IMR-90 (cell line): ENCODE data around the gene PPP1R3F. TPM values are rescaled to one million over a fixed set of nuclear protein-coding genes. Genes with fewer than 3 reads are reported as not detected.

Experiments used
- ATAC-seq: fragments of 200-7000 bp; cut with Tn5 transposase; 2 replicates; pipeline ENCODE4 v1.9.1; 2020; ENCODE audit warnings: low read depth, mild to moderate bottlenecking, moderate library complexity
- BruUV-seq: library from RNA; stranded (reverse); fragments of 400-500 nt; replicated peaks from 2 replicates; lab custom pipeline; 2021; lab: Mats Ljungman, UMichigan
- CTCF ChIA-PET: fragments of 300-600 bp; formaldehyde crosslinking; extraction: SDS; loops from one replicate; lab custom pipeline; 2021; ENCODE audit warnings: antibody characterized with exemption; lab: Yijun Ruan, JAX
- POLR2A ChIA-PET: fragments of 300-600 bp; sonication (Branson Sonifier 250); formaldehyde crosslinking; loops from one replicate; lab custom pipeline; 2022; ENCODE audit warnings: antibody characterized with exemption; ENCODE audit not compliant: unreplicated experiment; lab: Charles Lee
- DNase-seq: peaks from one replicate; pipeline ENCODE4 v3.0.0; 2013
- H2AFZ ChIP-seq: replicated peaks from 2 replicates; pipeline ENCODE3; 2013; ENCODE audit warnings: low read length, mild to moderate bottlenecking; ENCODE audit not compliant: poor library complexity
- H2AK5ac ChIP-seq: 2 replicates; pipeline ENCODE4 v1.6.1; 2013; ENCODE audit warnings: low read depth, low read length, inconsistent platforms
- H2AK9ac ChIP-seq: replicated peaks from 2 replicates; pipeline ENCODE3; 2013; ENCODE audit warnings: mild to moderate bottlenecking, low read depth, low read length, moderate library complexity; ENCODE audit not compliant: poor library complexity
- H2BK120ac ChIP-seq: 2 replicates; pipeline ENCODE4 v1.6.1; 2013; ENCODE audit warnings: low read depth, low read length, inconsistent platforms
- H2BK15ac ChIP-seq: 3 replicates; pipeline ENCODE4 v1.6.1; 2013; ENCODE audit warnings: low read depth, low read length, inconsistent platforms
- H2BK20ac ChIP-seq: 2 replicates; pipeline ENCODE4 v1.6.1; 2013; ENCODE audit warnings: low read depth, mild to moderate bottlenecking, inconsistent platforms, low read length, moderate library complexity
- H2BK5ac ChIP-seq: 2 replicates; pipeline ENCODE4 v1.6.1; 2013; ENCODE audit warnings: mild to moderate bottlenecking, low read depth, low read length, inconsistent platforms; ENCODE audit not compliant: poor library complexity, severe bottlenecking
- H3K14ac ChIP-seq: replicated peaks from 2 replicates; pipeline ENCODE4 v1.6.1; 2013; ENCODE audit warnings: low read depth, low read length, inconsistent platforms
- H3K18ac ChIP-seq: 2 replicates; pipeline ENCODE4 v1.6.1; 2013; ENCODE audit warnings: low read depth, low read length, control low read depth
- H3K23ac ChIP-seq: 2 replicates; pipeline ENCODE4 v1.6.1; 2013; ENCODE audit warnings: low read depth, low read length, inconsistent platforms
- H3K27ac ChIP-seq: 2 replicates; pipeline ENCODE4 v1.5.1; 2013; ENCODE audit warnings: mild to moderate bottlenecking, control low read depth, low read length; ENCODE audit not compliant: insufficient read depth
- H3K27me3 ChIP-seq: 2 replicates; pipeline ENCODE4 v1.6.1; 2013; ENCODE audit warnings: low read length; ENCODE audit not compliant: control insufficient read depth, insufficient read depth
- H3K36me3 ChIP-seq: 2 replicates; pipeline ENCODE4 v1.6.1; 2013; ENCODE audit warnings: low read length, mixed read lengths; ENCODE audit not compliant: control insufficient read depth, insufficient read depth
- H3K4ac ChIP-seq: 2 replicates; pipeline ENCODE4 v1.6.1; 2013; ENCODE audit warnings: low read depth, low read length, inconsistent platforms
- H3K4me1 ChIP-seq: 2 replicates; pipeline ENCODE4 v1.6.1; 2013; ENCODE audit warnings: low read length, mixed read lengths; ENCODE audit not compliant: control insufficient read depth, insufficient read depth
- H3K4me2 ChIP-seq: 2 replicates; pipeline ENCODE4 v1.6.1; 2013; ENCODE audit warnings: low read depth, mild to moderate bottlenecking, control low read depth, low read length, moderate library complexity
- H3K4me3 ChIP-seq: 2 replicates; pipeline ENCODE4 v1.5.1; 2013; ENCODE audit warnings: low read depth, mild to moderate bottlenecking, control low read depth, low read length, moderate library complexity; ENCODE audit not compliant: insufficient read depth
- H3K56ac ChIP-seq: 2 replicates; pipeline ENCODE4 v1.6.1; 2013; ENCODE audit warnings: low read length, inconsistent platforms; ENCODE audit not compliant: insufficient read depth; ENCODE audit errors: extremely low read depth
- H3K79me1 ChIP-seq, 2 experiments: 2 replicates each; pipeline ENCODE4 v1.6.1; 2013; ENCODE audit warnings: low read length in 2 of 2, inconsistent platforms in 1 of 2, low read depth in 1 of 2
- H3K9ac ChIP-seq: 2 replicates; pipeline ENCODE4 v1.6.1; 2013; ENCODE audit warnings: low read depth, low read length, control low read depth
- H3K9me1 ChIP-seq: 2 replicates; pipeline ENCODE4 v1.6.1; 2013; ENCODE audit warnings: low read length, inconsistent platforms; ENCODE audit not compliant: insufficient read depth
- H3K9me3 ChIP-seq: 2 replicates; pipeline ENCODE4 v1.6.1; 2013; ENCODE audit warnings: low read length; ENCODE audit not compliant: control insufficient read depth, insufficient read depth
- H4K20me1 ChIP-seq: 2 replicates; pipeline ENCODE4 v1.6.1; 2013; ENCODE audit warnings: low read length, inconsistent platforms; ENCODE audit not compliant: insufficient read depth
- H4K5ac ChIP-seq: 2 replicates; pipeline ENCODE4 v1.6.1; 2013; ENCODE audit warnings: mild to moderate bottlenecking, low read depth, low read length, control low read depth
- H4K8ac ChIP-seq, 2 experiments: 2 replicates each; pipeline ENCODE4 v1.6.1; 2013; ENCODE audit warnings: low read depth in 2 of 2, low read length in 2 of 2, control low read depth in 1 of 2, inconsistent platforms in 1 of 2
- H4K91ac ChIP-seq: 2 replicates; pipeline ENCODE4 v1.6.1; 2013; ENCODE audit warnings: low read depth, low read length, inconsistent platforms; ENCODE audit not compliant: insufficient read depth
- MAZ ChIP-seq: IDR thresholded peaks from 2 replicates; pipeline ENCODE4 v1.6.1; 2012; ENCODE audit warnings: low read depth, mild to moderate bottlenecking, low read length, improper control_type of control experiment, moderate library complexity, borderline replicate concordance
- MXI1 ChIP-seq: IDR thresholded peaks from 2 replicates; pipeline ENCODE4 v1.6.1; 2012; ENCODE audit warnings: low read depth, mild to moderate bottlenecking, low read length, moderate library complexity, borderline replicate concordance
- NFE2L2 ChIP-seq: fragments of 150-350 bp; IDR thresholded peaks from 2 replicates; pipeline ENCODE4 v1.6.1; 2016; ENCODE audit warnings: low read depth, mild to moderate bottlenecking, low read length
- POLR2A ChIP-seq: IDR thresholded peaks from 2 replicates; pipeline ENCODE4 v1.6.1; 2012; ENCODE audit warnings: mild to moderate bottlenecking, low read depth, low read length
- RAD21 ChIP-seq: IDR thresholded peaks from 2 replicates; pipeline ENCODE4 v1.6.1; 2012; ENCODE audit warnings: low read length, improper control_type of control experiment
- RFX5 ChIP-seq: IDR thresholded peaks from 2 replicates; pipeline ENCODE4 v1.8.0; 2012; ENCODE audit warnings: low read depth, mild to moderate bottlenecking, low read length, moderate library complexity
- SMC3 ChIP-seq: fragments of 150-350 bp; IDR thresholded peaks from 2 replicates; pipeline ENCODE4 v1.6.1; 2016; ENCODE audit warnings: low read depth, mild to moderate bottlenecking, antibody characterized with exemption, low read length, moderate library complexity
- WGBS, 2 experiments: methylation state at CpG; one replicate each; pipeline versions ENCODE4 v1.1.5 to v1.1.7; 2013; ENCODE audit warnings: missing lambda C conversion rate in 2 of 2; ENCODE audit not compliant: insufficient read length in 1 of 2; ENCODE audit errors: extremely low coverage in 2 of 2; 5-methylcytosine and 5-hydroxymethylcytosine counted together
- dilution Hi-C: fragments of 300-500 bp; cut with HindIII; formaldehyde crosslinking; loops from one replicate; pipeline ENCODE4 v1.14.3; 2018; ENCODE audit warnings: low sequenced_read_pairs; ENCODE audit not compliant: unreplicated experiment
- in situ Hi-C: fragments of 300-500 bp; cut with MboI; formaldehyde crosslinking; loops from 3 replicates; pipeline ENCODE4 v1.14.3; 2019; ENCODE audit warnings: low sequenced_read_pairs, inconsistent platforms, mixed read lengths
- intact Hi-C: fragments of 100-400 bp; cut with micrococcal nuclease; formaldehyde crosslinking; loops from 2 replicates; pipeline ENCODE4 v1.10.0; 2022
- polyA plus RNA-seq, 3 experiments: library from polyadenylated mRNA; depleted of rRNA; stranded (reverse); fragments of >200 nt; gene quantifications; 2 replicates each; pipeline ENCODE4 v1.2.3, GENCODE V29; 2012; ENCODE audit warnings: low replicate concordance in 1 of 3
- total RNA-seq: library from RNA; depleted of rRNA; stranded (reverse); fragments of >200 nt; gene quantifications from 2 replicates; pipeline ENCODE4 v1.2.3, GENCODE V29; 2012

PPP1R3F gene
- total and polyA plus RNA-seq, 2 of the 4 experiments (the other 2 are of a cell fraction), result 0.72 to 1.7 TPM

- WGBS, 2 experiments, result no CpG with 5 or more reads among the region's 9 CpGs
- Histone ChIP-seq H4K5ac (no peak within 1 kb of the TSS), H3K14ac (no peak within 1 kb of the TSS), H2BK120ac (no peak within 1 kb of the TSS), H3K18ac (no peak within 1 kb of the TSS), H4K20me1 (no peaks in the 10 kb centered on the region), H3K9me3 (peaks cover 3% of the 10 kb centered on the region; the same call in 1 of the 2 replicates), H3K79me1 (peaks cover 0 to 3% of the 10 kb centered on the region in 2 experiments; a peak in 1 of 4 replicates), H3K4me3 (no peak within 1 kb of the TSS), H2AFZ (peak within 1 kb of the TSS; percentile 35), H2BK5ac (no peak within 1 kb of the TSS), H3K4ac (no peak within 1 kb of the TSS), H3K23ac (no peak within 1 kb of the TSS), H3K27ac (no peak within 1 kb of the TSS), H2BK20ac (no peak within 1 kb of the TSS), H3K27me3 (no peaks in the 10 kb centered on the region; the same call in 1 of the 2 replicates), H3K4me1 (no peaks in the 10 kb centered on the region), H3K9ac (no peak within 1 kb of the TSS), H2AK5ac (no peak within 1 kb of the TSS), H4K91ac (no peak within 1 kb of the TSS), H2BK15ac (no peak within 1 kb of the TSS), H3K4me2 (no peak within 1 kb of the TSS; the same call in 1 of the 2 replicates), H4K8ac (0 out of 4 replicates have a peak within 1 kb of the TSS, but pooled peaks of 1 of the 2 experiments have one; percentile 25), H3K56ac (no peak within 1 kb of the TSS), H3K36me3 (no peaks in the 10 kb centered on the region), H3K9me1 (no peaks in the 10 kb centered on the region), H2AK9ac (no peak within 1 kb of the TSS)
- ChIA-PET POLR2A (no interaction called here), CTCF (no interaction called here)
- DNase-seq (no peak), ATAC-seq (no peak)
- no TSS peak for BruUV-seq
- TF ChIP-seq RAD21, result no peak
- no peak for TF ChIP-seq SMC3
- TF ChIP-seq NFE2L2, result no peak
- no peak for TF ChIP-seq MAZ
- no peak for TF ChIP-seq MXI1
- TF ChIP-seq POLR2A, result no peak
- TF ChIP-seq RFX5, result no peak
- in situ Hi-C loops (no loop called here), intact Hi-C loops (no loop called here), dilution Hi-C loops (no loop called here)
These were observed 36.4 kb upstream of the PPP1R3F start, which contains the start of gene CACNA1F for GRCh38 chrX:49233176-49233575. CACNA1F (minus strand) TSS chrX:49233340; CDS start chrX:49233309, 31 bp downstream.
